Heart right ventricle (tissue), 16 donors: ENCODE results near the gene ALOX5AP. TPM values are rescaled to one million over a fixed set of nuclear protein-coding genes. Genes with fewer than 3 reads are reported as not detected.

ENCODE experiments used
- ATAC-seq, 8 donors: fragments of 200-7000 bp; cut with Tn5 transposase; one replicate each; pipeline ENCODE4 v1.9.1; 2020; ENCODE audit warnings: mild to moderate bottlenecking in 8 of 8, moderate library complexity in 8 of 8, moderate number of reproducible peaks in 1 of 8
- DNase-seq, 2 donors: peaks; one replicate each; pipeline ENCODE4 v3.0.0-alpha.2; 2020
- H3K27ac ChIP-seq, 10 donors: fragments of 200-600 bp; sonication (generic) in 2 of 10; one replicate each; pipeline versions ENCODE4 v1.5.0 to v1.8.0; 2020 to 2022; ENCODE audit warnings: mild to moderate bottlenecking in 3 of 10
- H3K27me3 ChIP-seq, 7 donors: fragments of 200-600 bp; one replicate each; pipeline ENCODE4 v1.8.0; 2021 to 2022; ENCODE audit warnings: mild to moderate bottlenecking in 2 of 7
- H3K36me3 ChIP-seq, 9 donors: fragments of 200-600 bp; sonication (generic) in 1 of 9; one replicate each; pipeline versions ENCODE4 v1.5.0 to v1.8.0; 2020 to 2022; ENCODE audit warnings: mild to moderate bottlenecking in 2 of 9
- H3K4me1 ChIP-seq, 9 donors: fragments of 200-600 bp; sonication (generic) in 1 of 9; one replicate each; pipeline versions ENCODE4 v1.5.0 to v1.8.0; 2020 to 2022; ENCODE audit warnings: mild to moderate bottlenecking in 4 of 9
- H3K4me3 ChIP-seq, 10 donors: fragments of 200-600 bp; sonication (generic) in 2 of 10; one replicate each; pipeline versions ENCODE4 v1.5.0 to v1.8.0; 2020 to 2022; ENCODE audit warnings: mild to moderate bottlenecking in 7 of 10, moderate library complexity in 2 of 10
- H3K9me3 ChIP-seq, 11 donors: fragments of 200-600 bp in 10 of 11; sonication (generic) in 2 of 11; one replicate each; pipeline versions ENCODE4 v1.5.0 to v1.8.0; 2013 to 2022; ENCODE audit warnings: mild to moderate bottlenecking in 2 of 11, control low read depth in 1 of 11, moderate library complexity in 1 of 11
- WGBS, 2 donors: extraction: QIAGEN DNeasy Blood & Tissue Kit; methylation state at CpG; one replicate each; pipeline ENCODE4 v1.1.7; 2013; ENCODE audit warnings: inconsistent platforms in 1 of 2; 5-methylcytosine and 5-hydroxymethylcytosine counted together
- intact Hi-C, 10 donors: fragments of 100-400 bp; cut with DNase I; formaldehyde crosslinking; loops; one replicate each; pipeline versions ENCODE4 v1.11.1 to v1.14.2; 2022
- polyA plus RNA-seq, 2 donors: library from polyadenylated mRNA; stranded (reverse); fragments of 200-250 nt; gene quantifications; one replicate each; pipeline ENCODE4 v1.2.3, GENCODE V29; 2013
- total RNA-seq, 10 donors: library from RNA; stranded (reverse); fragmentation: NEBNext Ultra II Directional in 3 of 10; extraction: Animal tissue kit (Norgen Biotek cat#: 25700) in 3 of 10; gene quantifications; one replicate each; pipeline versions ENCODE4 v1.2.1 to v1.2.4, GENCODE V29; 2021 to 2023
- TF ChIP-seq, protein P1 (sequence below), 9 donors: fragments of 200-600 bp; sonication (generic) in 2 of 9; IDR thresholded peaks; one replicate each; pipeline versions ENCODE4 v1.5.0 to v1.8.0; 2021 to 2022; ENCODE audit warnings: antibody characterized with exemption in 9 of 9, mild to moderate bottlenecking in 5 of 9, moderate library complexity in 1 of 9
- donor health status: Arrhythmogenic right ventricular cardiomyopathy.
- donor health status: ischemic (EF 13 %, LVEDD 7.1; RV severe dilation, severe dysfunction).
- donor health status: healthy with polysubstance abuse.
- donor health status: DM: no; HTN: yes; CAD: no.
- donor health status: DM: no; HTN: no; CAD: no.
- donor health status: ischemic (EF 25% LVEDD 6.9; RV normal size, moderate dysfunction).
- donor health status: ischemic (EF 25% LVEDD 5.7; RV mildly dilated, moderate dysfunction).
- donor health status: healthy.
- donor health status: DM: yes; HTN: yes; CAD: no.
- donor health status: Ischemic cardiomyopathy.
- donor health status: ischemic (EF 35%, LVEDD 5.7; RV mildly dilated, moderate dysfunction).
- donor health status: nonischemic (EF 11% LVEDD 7.7; RV severe dilation, severe dysfunction).
- donor health status: DM: yes; HTN: yes; CAD: no.
- donor health status: PGD.
- donor health status: ischemic (EF 29% LVEDD 5.4; RV normal size, mild dysfunction).
- donor health status: nonischemic (EF 23%, LVEDD 6.1; RV moderate dilation, normal function).

Gene ALOX5AP
- total and polyA plus RNA-seq, 12 donors = 0.95 to 19.5 (median 4.6) TPM

DNA sequence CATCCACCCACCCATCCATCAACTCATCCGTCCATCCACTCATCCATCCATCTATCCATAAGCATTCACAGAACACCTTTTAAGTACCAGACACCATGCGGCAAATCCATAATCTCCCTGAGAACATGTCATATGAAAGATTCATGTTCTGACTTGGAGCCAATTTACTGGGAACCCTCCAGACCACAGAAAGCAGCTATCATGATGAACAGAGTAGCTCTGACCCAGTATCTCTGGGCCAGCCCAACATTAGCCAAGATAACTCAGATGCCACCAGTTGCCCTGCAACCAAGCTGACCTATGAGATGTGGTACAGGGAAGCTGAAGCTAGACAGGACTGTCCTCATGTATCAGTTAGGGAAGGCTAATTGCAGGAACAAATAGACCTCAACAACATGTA lies 51.3 kb downstream of the ALOX5AP start:
- H3K27ac ChIP-seq = no peak overlapping the region
- no peak for ATAC-seq
- intact Hi-C loops = no loop called here

DNA sequence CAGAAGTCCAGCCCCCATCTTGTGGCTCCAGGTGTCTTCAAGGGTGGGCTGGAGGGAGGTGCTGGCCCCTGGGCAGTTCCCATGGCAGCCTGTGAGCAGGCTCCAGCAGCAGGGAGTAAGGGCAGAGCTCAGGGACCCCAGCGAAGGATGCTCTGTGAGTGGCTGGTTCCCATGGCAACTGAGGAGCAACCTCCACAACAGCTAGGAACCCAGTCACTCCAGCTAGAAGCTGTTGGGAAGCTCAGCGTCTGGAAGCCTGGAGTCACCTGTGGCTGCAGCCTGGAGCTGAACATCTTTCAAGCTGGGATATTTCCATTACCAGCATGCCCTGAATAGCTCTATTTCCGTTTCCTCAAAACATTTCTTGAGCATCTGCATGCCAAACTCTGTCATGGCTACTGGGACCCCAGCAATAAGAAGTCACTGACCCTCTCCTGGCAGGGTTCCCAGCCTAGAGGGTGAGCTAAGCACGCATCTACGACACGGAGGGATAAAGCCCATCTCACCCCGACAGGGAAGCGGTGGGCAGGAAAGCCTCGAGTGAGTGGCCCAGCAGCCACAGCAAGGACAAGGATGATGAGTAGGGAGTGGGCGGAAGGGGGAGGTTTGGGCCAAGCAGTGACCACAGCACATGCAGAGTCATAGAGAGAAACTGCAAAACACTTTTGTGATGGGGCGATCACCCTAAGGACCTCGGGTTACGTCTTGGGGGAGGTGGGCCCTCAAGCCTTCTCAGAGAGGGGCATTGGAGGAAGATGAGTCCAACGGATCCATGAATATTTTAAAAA lies 52.6 kb downstream of the ALOX5AP start:
- intact Hi-C loops = no loop called here
- H3K4me1 ChIP-seq = peaks cover 0 to 20% (median 7%) of the 10 kb centered on the region in 9 donors
- TF ChIP-seq, protein P1, sequence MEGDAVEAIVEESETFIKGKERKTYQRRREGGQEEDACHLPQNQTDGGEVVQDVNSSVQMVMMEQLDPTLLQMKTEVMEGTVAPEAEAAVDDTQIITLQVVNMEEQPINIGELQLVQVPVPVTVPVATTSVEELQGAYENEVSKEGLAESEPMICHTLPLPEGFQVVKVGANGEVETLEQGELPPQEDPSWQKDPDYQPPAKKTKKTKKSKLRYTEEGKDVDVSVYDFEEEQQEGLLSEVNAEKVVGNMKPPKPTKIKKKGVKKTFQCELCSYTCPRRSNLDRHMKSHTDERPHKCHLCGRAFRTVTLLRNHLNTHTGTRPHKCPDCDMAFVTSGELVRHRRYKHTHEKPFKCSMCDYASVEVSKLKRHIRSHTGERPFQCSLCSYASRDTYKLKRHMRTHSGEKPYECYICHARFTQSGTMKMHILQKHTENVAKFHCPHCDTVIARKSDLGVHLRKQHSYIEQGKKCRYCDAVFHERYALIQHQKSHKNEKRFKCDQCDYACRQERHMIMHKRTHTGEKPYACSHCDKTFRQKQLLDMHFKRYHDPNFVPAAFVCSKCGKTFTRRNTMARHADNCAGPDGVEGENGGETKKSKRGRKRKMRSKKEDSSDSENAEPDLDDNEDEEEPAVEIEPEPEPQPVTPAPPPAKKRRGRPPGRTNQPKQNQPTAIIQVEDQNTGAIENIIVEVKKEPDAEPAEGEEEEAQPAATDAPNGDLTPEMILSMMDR (IDR thresholded peaks at IDR 0.05) = no peak
- H3K27ac ChIP-seq = no peak overlapping the region
- H3K4me3 ChIP-seq = no peak overlapping the region
- no peaks in the 10 kb centered on the region for H3K9me3 ChIP-seq
- 80 to 84% methylated on average over 14 of the region's 14 CpGs for WGBS, 2 donors
- no peaks in the 10 kb centered on the region for H3K27me3 ChIP-seq
- no peaks in the 10 kb centered on the region for H3K36me3 ChIP-seq
- DNase-seq = no peak
- ATAC-seq = no peak

More for the DNA sequence above, 51.3 kb downstream of the ALOX5AP start:
- H3K4me1 ChIP-seq = peaks cover 0 to 7% (median 0%) of the 10 kb centered on the region in 9 donors
- H3K36me3 ChIP-seq = no peaks in the 10 kb centered on the region
- H3K4me3 ChIP-seq = no peak overlapping the region
- no peak for DNase-seq
- H3K9me3 ChIP-seq = no peaks in the 10 kb centered on the region
- no peaks in the 10 kb centered on the region for H3K27me3 ChIP-seq
- 97 to 98% methylated on average over 2 of the region's 2 CpGs for WGBS, 2 donors
- TF ChIP-seq, protein P1 (IDR thresholded peaks at IDR 0.05) = no peak

DNA sequence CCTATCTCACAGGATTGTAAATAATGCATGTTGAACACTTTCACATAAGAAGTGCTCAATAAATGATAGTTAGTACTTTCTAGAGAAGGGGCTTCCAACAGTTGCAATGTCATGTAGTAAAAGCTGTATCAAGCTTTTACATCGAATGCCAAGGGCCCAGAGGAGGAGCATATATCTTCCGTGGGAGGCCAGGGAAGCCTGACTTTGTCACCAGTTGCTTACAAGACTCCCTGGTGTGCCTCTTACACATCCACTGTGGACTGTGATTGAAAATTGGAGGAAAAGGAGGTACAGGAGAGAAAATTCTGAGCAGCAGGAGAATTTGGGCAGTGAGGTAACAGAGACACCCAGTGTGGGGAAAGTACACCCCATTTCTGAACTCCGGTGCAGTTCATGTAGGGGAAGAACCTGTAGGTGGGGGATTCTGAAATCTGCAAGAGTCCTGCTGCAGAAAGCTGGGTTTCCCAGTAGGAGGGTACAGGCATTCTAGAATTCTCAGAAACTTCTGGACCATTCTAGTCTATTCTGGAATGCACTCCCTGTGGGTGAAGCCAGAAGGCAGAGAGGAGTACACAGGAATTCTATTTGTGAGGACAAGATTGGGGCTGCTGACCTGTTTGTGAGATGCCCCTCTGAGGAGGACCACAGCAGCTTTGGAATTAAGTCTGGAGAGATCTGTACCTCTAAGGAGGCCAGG lies 54.0 kb downstream of the ALOX5AP start:
- Histone ChIP-seq H3K4me3 (no peak overlapping the region), H3K27me3 (no peaks in the 10 kb centered on the region), H3K9me3 (no peaks in the 10 kb centered on the region), H3K4me1 (peaks cover 0 to 22% (median 7%) of the 10 kb centered on the region in 9 donors), H3K27ac (no peak overlapping the region), H3K36me3 (no peaks in the 10 kb centered on the region)
- DNase-seq (no peak), ATAC-seq (no peak)
- intact Hi-C loops = no loop called here
- WGBS, 2 donors = 85 to 89% methylated on average over 3 of the region's 3 CpGs
- TF ChIP-seq, protein P1 (IDR thresholded peaks at IDR 0.05) = no peak

DNA sequence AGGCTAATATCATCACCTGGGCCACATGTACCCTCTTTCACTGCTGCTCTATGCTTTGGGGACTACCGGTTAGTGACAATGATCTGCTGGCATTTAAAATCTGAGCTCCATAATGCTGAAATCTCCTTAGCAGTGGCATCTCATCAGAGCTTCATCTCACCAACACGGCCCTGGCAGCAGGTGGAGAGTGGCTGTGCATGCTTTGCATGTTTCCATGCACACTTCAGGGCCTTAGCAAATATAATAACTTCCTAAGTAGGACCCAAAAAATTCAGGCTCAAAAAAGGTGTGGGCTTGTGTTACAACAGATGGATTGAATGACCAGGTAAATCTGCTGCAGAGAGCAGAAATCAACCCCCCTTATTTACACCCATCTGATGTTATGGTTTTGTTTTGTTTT lies 55.2 kb downstream of the ALOX5AP start:
- Histone ChIP-seq H3K4me1 (peaks cover 0 to 22% (median 7%) of the 10 kb centered on the region in 9 donors), H3K9me3 (no peaks in the 10 kb centered on the region), H3K4me3 (no peak overlapping the region), H3K36me3 (no peaks in the 10 kb centered on the region), H3K27ac (no peak overlapping the region), H3K27me3 (peaks cover 0 to under 1% (median 0%) of the 10 kb centered on the region in 7 donors)
- intact Hi-C loops = loop anchor here in 1 of 10 donors (10.0 kb wide), 1 partner anchor 56 kb away; the partner anchor contains the start of gene ALOX5AP
- no peak for ATAC-seq
- no peak for DNase-seq
- 94 to 97% methylated on average over 2 of the region's 2 CpGs for WGBS, 2 donors
- TF ChIP-seq, protein P1 (IDR thresholded peaks at IDR 0.05) = no peak
